Activated naive CD8-positive, alpha-beta T cell treated with anti-CD3 and anti-CD28 coated beads for 36 hours (primary cell): ENCODE data around the gene ENC1. TPM values are rescaled to one million over a fixed set of nuclear protein-coding genes. Genes with fewer than 3 reads are reported as not detected.
A peak's percentile ranks its signal among the peaks of the same experiment; 100 is the strongest.

Experiments used
- DNase-seq: peaks from one replicate; pipeline ENCODE4 v3.0.0; 2021
- H3K27ac Mint-ChIP-seq: one replicate; pipeline ENCODE4 v1.8.0; 2022; ENCODE audit warnings: mild to moderate bottlenecking, moderate library complexity, mixed read lengths
- H3K27me3 Mint-ChIP-seq: one replicate; pipeline ENCODE4 v1.8.0; 2022; ENCODE audit warnings: mild to moderate bottlenecking, mixed read lengths
- H3K36me3 Mint-ChIP-seq: one replicate; pipeline ENCODE4 v1.8.0; 2021; ENCODE audit warnings: mild to moderate bottlenecking, mixed read lengths
- H3K4me1 Mint-ChIP-seq: one replicate; pipeline ENCODE4 v1.8.0; 2021; ENCODE audit warnings: mixed read lengths
- H3K4me3 Mint-ChIP-seq: one replicate; pipeline ENCODE4 v1.8.0; 2022; ENCODE audit warnings: mild to moderate bottlenecking, moderate library complexity, mixed read lengths
- H3K9me3 Mint-ChIP-seq: one replicate; pipeline ENCODE4 v1.8.0; 2022; ENCODE audit warnings: mixed read lengths
- total RNA-seq, 2 experiments: library from RNA; stranded (reverse); gene quantifications; one replicate each; pipeline ENCODE4 v1.2.3, GENCODE V29; 2021

ENC1 gene
- total RNA-seq, 2 experiments from 2014 or later: 0.52 to 0.60 TPM

GRCh38 chr5:74588415-74588814 is 52.1 kb downstream of the ENC1 start:
- Mint-ChIP-seq H3K27me3 (peaks cover 35% of the 10 kb centered on the region), H3K4me1 (peaks cover 2% of the 10 kb centered on the region), H3K9me3 (no peaks in the 10 kb centered on the region), H3K27ac (no peak overlapping the region), H3K4me3 (no peak overlapping the region), H3K36me3 (no peaks in the 10 kb centered on the region)
- DNase-seq: no peak

DNA sequence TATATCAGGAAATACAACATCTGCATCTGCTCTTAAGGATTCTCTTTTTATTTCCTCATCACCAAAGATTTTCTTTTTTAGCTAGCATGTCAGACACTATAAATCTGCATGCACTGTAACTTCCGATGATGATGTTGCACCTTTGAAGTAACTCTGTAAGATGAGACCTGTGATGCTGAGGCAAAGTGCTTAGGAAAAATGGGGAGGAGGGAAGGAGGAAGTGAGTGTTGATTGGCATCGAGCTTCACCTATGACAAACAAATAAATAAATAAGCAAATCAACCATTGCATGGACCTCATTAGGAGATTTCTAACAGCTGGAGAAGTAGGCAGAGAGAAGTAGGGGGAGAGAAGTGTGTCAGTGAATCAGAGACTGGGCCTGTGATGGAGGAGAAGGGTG is 52.6 kb downstream of the ENC1 start:
- H3K27ac Mint-ChIP-seq: no peak overlapping the region
- H3K36me3 Mint-ChIP-seq: no peaks in the 10 kb centered on the region
- peaks cover 35% of the 10 kb centered on the region for H3K27me3 Mint-ChIP-seq
- no peak for DNase-seq
- H3K9me3 Mint-ChIP-seq: no peaks in the 10 kb centered on the region
- H3K4me3 Mint-ChIP-seq: no peak overlapping the region
- H3K4me1 Mint-ChIP-seq: peaks cover 2% of the 10 kb centered on the region

- Mint-ChIP-seq H3K36me3 (no peaks in the 10 kb centered on the region), H3K27me3 (peaks cover 41% of the 10 kb centered on the region), H3K9me3 (no peaks in the 10 kb centered on the region), H3K4me3 (no peak overlapping the region), H3K4me1 (peaks cover 2% of the 10 kb centered on the region), H3K27ac (no peak overlapping the region)
- no peak for DNase-seq
These were observed 53.2 kb downstream of the ENC1 start for GRCh38 chr5:74587300-74587699.

DNA sequence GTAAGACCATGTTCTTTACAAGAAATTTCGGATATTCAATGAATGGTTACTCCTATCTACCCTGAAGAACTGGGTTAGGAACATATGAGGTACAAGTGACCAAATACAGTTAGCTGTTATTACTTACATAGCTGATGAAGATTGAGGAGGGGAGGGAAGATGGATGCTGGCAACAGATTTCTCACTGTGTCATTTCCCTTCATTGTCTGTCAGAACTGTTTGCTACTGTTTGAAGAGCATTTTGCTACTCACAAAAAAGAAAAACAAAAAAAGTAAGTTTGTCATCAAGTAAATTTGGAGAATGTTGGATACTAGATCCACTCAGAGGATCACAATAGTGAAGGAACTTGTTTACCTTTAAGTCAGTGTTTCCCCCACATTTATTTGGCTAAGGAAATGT is 53.7 kb downstream of the ENC1 start:
- H3K27me3 Mint-ChIP-seq: peaks cover 43% of the 10 kb centered on the region
- no peaks in the 10 kb centered on the region for H3K36me3 Mint-ChIP-seq
- H3K27ac Mint-ChIP-seq: no peak overlapping the region
- H3K4me1 Mint-ChIP-seq: no peaks in the 10 kb centered on the region
- H3K4me3 Mint-ChIP-seq: no peak overlapping the region
- no peaks in the 10 kb centered on the region for H3K9me3 Mint-ChIP-seq
- no peak for DNase-seq

- Mint-ChIP-seq H3K9me3 (no peaks in the 10 kb centered on the region), H3K4me3 (no peak overlapping the region), H3K27me3 (peaks cover 29% of the 10 kb centered on the region), H3K36me3 (no peaks in the 10 kb centered on the region), H3K4me1 (peaks cover 11% of the 10 kb centered on the region), H3K27ac (no peak overlapping the region)
- DNase-seq: no peak
These were observed 57.7 kb downstream of the ENC1 start for GRCh38 chr5:74582853-74583252.

DNA sequence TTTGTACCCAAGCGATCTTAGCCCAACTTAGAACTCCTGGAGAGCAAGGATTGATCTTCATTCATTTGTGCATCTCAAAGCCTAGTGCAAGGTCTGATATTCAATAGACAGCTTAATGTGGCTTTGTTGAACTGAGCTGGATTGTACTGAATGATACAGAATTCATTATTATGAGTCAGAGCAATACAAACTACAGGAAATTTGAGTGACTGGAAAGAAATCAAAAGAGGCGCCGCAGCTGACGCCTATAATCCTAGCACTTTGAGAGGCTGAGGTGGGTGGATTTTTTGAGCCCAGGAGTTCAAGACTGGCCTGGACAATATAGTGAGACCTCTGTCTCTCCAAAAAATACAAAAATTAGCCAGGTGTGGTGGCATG is 58.6 kb downstream of the ENC1 start:
- DNase-seq: no peak
- no peak overlapping the region for H3K4me3 Mint-ChIP-seq
- no peaks in the 10 kb centered on the region for H3K9me3 Mint-ChIP-seq
- H3K4me1 Mint-ChIP-seq: peaks cover 17% of the 10 kb centered on the region
- no peak overlapping the region for H3K27ac Mint-ChIP-seq
- peaks cover 29% of the 10 kb centered on the region for H3K27me3 Mint-ChIP-seq
- H3K36me3 Mint-ChIP-seq: no peaks in the 10 kb centered on the region

- no peak for DNase-seq
- no peak overlapping the region for H3K4me3 Mint-ChIP-seq
- no peaks in the 10 kb centered on the region for H3K9me3 Mint-ChIP-seq
- peaks cover 24% of the 10 kb centered on the region for H3K27me3 Mint-ChIP-seq
- peaks cover 3% of the 10 kb centered on the region for H3K36me3 Mint-ChIP-seq
- no peak overlapping the region for H3K27ac Mint-ChIP-seq
- peaks cover 26% of the 10 kb centered on the region for H3K4me1 Mint-ChIP-seq
These were observed 59.8 kb downstream of the ENC1 start for GRCh38 chr5:74580729-74581109.

GRCh38 chr5:74579215-74579614 is 61.3 kb downstream of the ENC1 start:
- H3K27me3 Mint-ChIP-seq: peaks cover 14% of the 10 kb centered on the region
- H3K4me3 Mint-ChIP-seq: no peak overlapping the region
- peak; percentile 64 for DNase-seq
- peaks cover 29% of the 10 kb centered on the region for H3K4me1 Mint-ChIP-seq
- H3K27ac Mint-ChIP-seq: peak overlapping the region; percentile 68
- no peaks in the 10 kb centered on the region for H3K9me3 Mint-ChIP-seq
- peaks cover 3% of the 10 kb centered on the region for H3K36me3 Mint-ChIP-seq

GRCh38 chr5:74578356-74579044 is 62.0 kb downstream of the ENC1 start:
- H3K4me1 Mint-ChIP-seq: peaks cover 29% of the 10 kb centered on the region
- H3K4me3 Mint-ChIP-seq: no peak overlapping the region
- no peaks in the 10 kb centered on the region for H3K9me3 Mint-ChIP-seq
- H3K36me3 Mint-ChIP-seq: peaks cover 3% of the 10 kb centered on the region
- peak overlapping the region; percentile 67 for H3K27ac Mint-ChIP-seq
- no peak for DNase-seq
- peaks cover 14% of the 10 kb centered on the region for H3K27me3 Mint-ChIP-seq

Other genes starting within 250 kb of the ENC1 start
- 10 to 100 TPM; 44.7 to 51.7 TPM for gene HEXB, start 44.5 kb upstream of the ENC1 start, total RNA-seq
- gene GFM2, start 126.4 kb upstream of the ENC1 start, total RNA-seq: 10 to 100 TPM; 30.9 to 31.2 TPM
- gene NSA2, start 126.5 kb upstream of the ENC1 start, total RNA-seq: 100 to 1,000 TPM; 173 to 193 TPM
- 10 to 100 TPM; 12.0 to 12.2 TPM for gene FAM169A, start 225.7 kb upstream of the ENC1 start, total RNA-seq